LoVo (cell line): ENCODE results near the gene RNF181.
"Not testable (repeated sequence)": the region's sequence is repeated elsewhere in the genome, so short reads cannot be mapped to it uniquely, and the experiment has no call there.

Experiments used
- DNase-seq: peaks from one replicate; pipeline ENCODE4 v3.0.0-alpha.2; 2016; ENCODE audit warnings: low spot score

Gene RNF181

DNA sequence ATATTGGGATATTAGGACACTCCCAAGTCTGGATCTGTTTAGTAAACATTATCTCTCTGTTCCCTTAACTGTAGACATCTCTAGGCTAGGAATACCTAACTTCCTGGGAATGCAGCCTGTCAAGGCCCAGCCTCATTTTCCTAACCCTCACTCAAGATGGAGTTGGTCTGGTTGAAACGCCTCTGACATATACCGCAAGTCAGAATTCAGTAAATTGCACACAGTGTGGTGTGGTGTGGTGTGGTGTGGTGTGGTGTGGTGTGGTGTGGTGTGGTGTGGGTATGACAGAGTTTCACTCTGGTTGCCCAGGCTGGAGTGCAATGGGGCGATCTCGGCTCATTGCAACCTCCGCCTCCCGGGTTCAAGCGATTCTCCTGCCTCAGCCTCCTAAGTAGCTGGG lies 19.2 kb downstream of the RNF181 start:
- not testable (repeated sequence) for DNase-seq

GRCh38 chr2:85615413-85615728 lies 19.8 kb downstream of the RNF181 start:
- no peak for DNase-seq

GRCh38 chr2:85617723-85618122 lies 22.2 kb downstream of the RNF181 start:
- not testable (repeated sequence) for DNase-seq

DNA sequence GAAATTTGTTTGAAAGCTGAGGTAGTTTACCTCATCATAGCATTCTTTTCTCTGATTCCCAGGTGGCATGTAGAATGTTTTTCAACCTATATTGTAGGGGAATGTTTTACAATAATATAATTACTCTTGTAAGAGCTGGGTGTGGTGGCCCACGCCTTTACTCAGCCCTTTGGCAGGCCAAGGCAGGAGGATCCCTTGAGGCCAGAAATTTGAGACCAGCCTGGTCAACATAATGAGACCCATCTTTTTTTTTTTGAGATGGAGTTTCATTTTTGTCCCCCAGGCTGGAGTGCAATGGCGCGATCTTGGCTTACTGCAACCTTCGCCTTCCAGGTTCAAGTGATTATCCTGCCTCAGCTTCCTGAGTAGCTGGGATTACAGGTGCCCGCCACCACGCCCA lies 24.1 kb downstream of the RNF181 start:
- DNase-seq: no peak

DNA sequence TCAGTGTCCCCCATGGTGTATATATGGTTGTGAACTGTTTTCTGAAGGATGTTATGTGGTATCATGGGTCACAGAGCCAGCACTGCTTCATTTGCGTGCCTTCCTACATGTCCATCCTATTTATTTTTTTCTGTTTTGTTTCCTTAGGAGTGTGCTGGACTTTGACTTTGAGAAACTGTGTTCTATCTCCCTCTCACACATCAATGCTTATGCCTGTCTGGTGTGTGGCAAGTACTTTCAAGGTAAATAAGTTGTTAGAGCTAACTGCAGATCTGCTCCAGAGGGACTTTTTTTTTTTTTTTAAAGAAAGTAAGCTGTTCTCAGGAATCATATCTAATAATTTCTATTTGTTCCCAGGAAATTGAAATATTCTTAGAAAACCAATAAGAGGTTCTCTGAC lies 25.8 kb downstream of the RNF181 start:
- DNase-seq: no peak

DNA sequence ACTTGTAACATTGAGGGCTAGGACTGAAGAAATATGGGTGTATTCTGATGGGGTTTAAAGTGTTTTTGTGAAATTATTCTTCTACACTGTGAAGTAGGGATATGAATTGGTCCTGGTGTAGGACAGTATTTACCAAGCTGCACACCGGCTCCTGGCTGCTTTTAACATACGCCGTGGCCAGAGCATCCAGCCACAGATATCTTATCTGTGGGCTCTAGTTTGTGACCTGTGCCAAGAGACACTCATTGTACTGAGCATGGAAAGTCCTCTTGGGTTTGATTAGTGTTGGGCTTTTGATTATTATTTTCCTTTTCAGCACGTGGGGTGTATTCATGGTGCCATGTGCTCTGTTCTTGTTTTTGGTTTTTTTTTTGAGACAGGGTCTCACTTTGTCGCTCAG lies 28.4 kb downstream of the RNF181 start:
- no peak for DNase-seq

GRCh38 chr2:85628658-85629057 lies 33.1 kb downstream of the RNF181 start:
- no peak for DNase-seq

DNA sequence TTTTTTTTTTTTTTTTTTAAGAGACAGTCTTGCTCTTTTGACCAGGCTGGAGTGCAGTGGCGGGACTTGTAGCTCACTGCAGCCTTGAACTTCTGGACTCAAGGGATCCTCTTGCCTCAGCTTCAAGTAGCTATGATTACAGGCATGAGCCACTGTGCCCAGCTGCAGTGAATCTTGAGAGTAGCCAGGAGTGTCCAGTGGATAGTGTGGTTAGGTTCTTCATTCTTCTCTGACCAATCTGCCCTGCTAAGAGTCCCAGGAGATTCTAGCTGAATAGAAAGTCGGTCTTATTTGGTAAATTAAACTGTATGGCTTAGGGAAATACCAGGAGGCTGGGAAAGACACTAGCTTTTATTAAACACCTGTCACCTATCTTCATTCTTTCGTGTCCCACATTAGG lies 35.8 kb downstream of the RNF181 start:
- DNase-seq: no peak

- DNase-seq: no peak
Observed at GRCh38 chr2:85635011-85635410, 39.5 kb downstream of the RNF181 start.

- no peak for DNase-seq
Observed at GRCh38 chr2:85635636-85636035, 40.1 kb downstream of the RNF181 start.

- DNase-seq: no peak
Observed at GRCh38 chr2:85642725-85643124, 47.2 kb downstream of the RNF181 start.

GRCh38 chr2:85644909-85645308 lies 49.4 kb downstream of the RNF181 start:
- no peak for DNase-seq

- no peak for DNase-seq
Observed at GRCh38 chr2:85646166-85646565, 50.6 kb downstream of the RNF181 start.
